ENCODE data around the gene NXPH2. TPM values are rescaled to one million over a fixed set of nuclear protein-coding genes. Genes with fewer than 3 reads are reported as not detected.
A peak's percentile ranks its signal among the peaks of the same experiment; 100 is the strongest.

Gene NXPH2
- total RNA-seq, 4 donors from 2014 or later, result not detected

GRCh38 chr2:138711812-138712211 is 68.4 kb downstream of the NXPH2 start:
- H3K27ac ChIP-seq, result no peak overlapping the region
- H3K27me3 ChIP-seq, result no peaks in the 10 kb centered on the region
- TF ChIP-seq POLR2AphosphoS5 (IDR thresholded peaks at IDR 0.05) (no peak), POLR2A (IDR thresholded peaks at IDR 0.05) (no peak), EP300 (IDR thresholded peaks at IDR 0.05) (no peak)
- TF ChIP-seq, protein P1, sequence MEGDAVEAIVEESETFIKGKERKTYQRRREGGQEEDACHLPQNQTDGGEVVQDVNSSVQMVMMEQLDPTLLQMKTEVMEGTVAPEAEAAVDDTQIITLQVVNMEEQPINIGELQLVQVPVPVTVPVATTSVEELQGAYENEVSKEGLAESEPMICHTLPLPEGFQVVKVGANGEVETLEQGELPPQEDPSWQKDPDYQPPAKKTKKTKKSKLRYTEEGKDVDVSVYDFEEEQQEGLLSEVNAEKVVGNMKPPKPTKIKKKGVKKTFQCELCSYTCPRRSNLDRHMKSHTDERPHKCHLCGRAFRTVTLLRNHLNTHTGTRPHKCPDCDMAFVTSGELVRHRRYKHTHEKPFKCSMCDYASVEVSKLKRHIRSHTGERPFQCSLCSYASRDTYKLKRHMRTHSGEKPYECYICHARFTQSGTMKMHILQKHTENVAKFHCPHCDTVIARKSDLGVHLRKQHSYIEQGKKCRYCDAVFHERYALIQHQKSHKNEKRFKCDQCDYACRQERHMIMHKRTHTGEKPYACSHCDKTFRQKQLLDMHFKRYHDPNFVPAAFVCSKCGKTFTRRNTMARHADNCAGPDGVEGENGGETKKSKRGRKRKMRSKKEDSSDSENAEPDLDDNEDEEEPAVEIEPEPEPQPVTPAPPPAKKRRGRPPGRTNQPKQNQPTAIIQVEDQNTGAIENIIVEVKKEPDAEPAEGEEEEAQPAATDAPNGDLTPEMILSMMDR (IDR thresholded peaks at IDR 0.05), result no peak
- ATAC-seq, result no peak
- H3K4me1 ChIP-seq, result peaks cover 0 to 25% (median 7%) of the 10 kb centered on the region in 3 donors
- no peaks in the 10 kb centered on the region for H3K9me3 ChIP-seq
- no peaks in the 10 kb centered on the region for H3K36me3 ChIP-seq
- no peak overlapping the region for H3K4me3 ChIP-seq
- WGBS, 2 donors (ENCODE audit: low coverage in 1 of 2), result 93 to 95% methylated on average over 3 of the region's 3 CpGs

- 40 to 41% methylated on average over 1 to 5 of the region's 5 CpGs for WGBS, 2 donors (ENCODE audit: low coverage in 1 of 2)
- H3K36me3 ChIP-seq, result no peaks in the 10 kb centered on the region
- H3K4me1 ChIP-seq, result peaks cover 0 to 25% (median 7%) of the 10 kb centered on the region in 3 donors
- no peak for ATAC-seq
- H3K27me3 ChIP-seq, result no peaks in the 10 kb centered on the region
- no peaks in the 10 kb centered on the region for H3K9me3 ChIP-seq
- H3K4me3 ChIP-seq, result no peak overlapping the region
- TF ChIP-seq EP300 (IDR thresholded peaks at IDR 0.05) (no peak), POLR2A (IDR thresholded peaks at IDR 0.05) (no peak), POLR2AphosphoS5 (IDR thresholded peaks at IDR 0.05) (peak; percentile 16)
- H3K27ac ChIP-seq, result no peak overlapping the region
These were observed 71.4 kb downstream of the NXPH2 start for GRCh38 chr2:138708682-138709241.

GRCh38 chr2:138707392-138708074 is 72.7 kb downstream of the NXPH2 start:
- ATAC-seq, result no peak
- Histone ChIP-seq H3K4me3 (no peak overlapping the region), H3K27ac (no peak overlapping the region), H3K9me3 (no peaks in the 10 kb centered on the region), H3K4me1 (peaks cover 0 to 25% (median 7%) of the 10 kb centered on the region in 3 donors), H3K27me3 (no peaks in the 10 kb centered on the region), H3K36me3 (no peaks in the 10 kb centered on the region)
- TF ChIP-seq, protein P1 (IDR thresholded peaks at IDR 0.05), result no peak
- peak; percentile 75 for TF ChIP-seq POLR2AphosphoS5 (IDR thresholded peaks at IDR 0.05)

DNA sequence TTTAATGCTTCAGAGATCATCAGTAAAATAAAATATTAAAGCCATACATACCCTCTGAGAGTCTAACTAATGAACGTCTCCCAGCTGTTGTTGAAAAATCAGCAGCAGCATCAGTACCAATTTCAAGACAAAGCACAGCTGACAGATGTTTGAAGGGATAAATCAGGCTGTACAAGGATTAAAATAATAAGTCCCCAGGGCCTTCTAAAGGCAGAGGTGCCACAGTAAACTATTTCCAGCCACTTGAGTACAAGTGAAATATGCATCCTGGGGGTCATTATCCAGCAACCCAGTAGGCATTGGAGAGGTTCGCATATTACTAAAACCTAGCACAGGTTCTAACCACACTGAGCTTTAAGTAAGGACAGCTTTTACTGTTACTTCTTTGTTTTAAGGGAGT is 76.9 kb downstream of the NXPH2 start:
- TF ChIP-seq POLR2AphosphoS5 (IDR thresholded peaks at IDR 0.05) (no peak), EP300 (IDR thresholded peaks at IDR 0.05) (no peak), POLR2A (IDR thresholded peaks at IDR 0.05) (no peak)
- TF ChIP-seq, protein P1 (IDR thresholded peaks at IDR 0.05), result no peak
- Histone ChIP-seq H3K27ac (no peak overlapping the region), H3K4me1 (peaks cover 0 to 12% (median 0%) of the 10 kb centered on the region in 3 donors), H3K9me3 (no peaks in the 10 kb centered on the region), H3K36me3 (no peaks in the 10 kb centered on the region), H3K27me3 (no peaks in the 10 kb centered on the region), H3K4me3 (no peak overlapping the region)
- WGBS, 2 donors (ENCODE audit: low coverage in 1 of 2), result 70 to 92% methylated on average over 2 of the region's 2 CpGs
- ATAC-seq, result no peak

GRCh38 chr2:138700716-138701115 is 79.5 kb downstream of the NXPH2 start:
- ATAC-seq, result no peak
- TF ChIP-seq EP300 (IDR thresholded peaks at IDR 0.05) (no peak), POLR2A (IDR thresholded peaks at IDR 0.05) (no peak), POLR2AphosphoS5 (IDR thresholded peaks at IDR 0.05) (no peak)
- TF ChIP-seq, protein P1 (IDR thresholded peaks at IDR 0.05), result no peak
- no peaks in the 10 kb centered on the region for H3K4me1 ChIP-seq
- no peak overlapping the region for H3K4me3 ChIP-seq
- H3K9me3 ChIP-seq, result no peaks in the 10 kb centered on the region
- no peaks in the 10 kb centered on the region for H3K36me3 ChIP-seq
- WGBS, 2 donors (ENCODE audit: low coverage in 1 of 2), result 88 to 89% methylated on average over 5 to 8 of the region's 8 CpGs
- no peaks in the 10 kb centered on the region for H3K27me3 ChIP-seq
- H3K27ac ChIP-seq, result no peak overlapping the region
